ENCODE data around the gene BEGAIN.

GRCh38 chr14:100502622-100503220 lies 84.5 kb downstream of the BEGAIN start:
- no peak for TF ChIP-seq POLR2AphosphoS5 (IDR thresholded peaks at IDR 0.05)
- TF ChIP-seq, protein P1, sequence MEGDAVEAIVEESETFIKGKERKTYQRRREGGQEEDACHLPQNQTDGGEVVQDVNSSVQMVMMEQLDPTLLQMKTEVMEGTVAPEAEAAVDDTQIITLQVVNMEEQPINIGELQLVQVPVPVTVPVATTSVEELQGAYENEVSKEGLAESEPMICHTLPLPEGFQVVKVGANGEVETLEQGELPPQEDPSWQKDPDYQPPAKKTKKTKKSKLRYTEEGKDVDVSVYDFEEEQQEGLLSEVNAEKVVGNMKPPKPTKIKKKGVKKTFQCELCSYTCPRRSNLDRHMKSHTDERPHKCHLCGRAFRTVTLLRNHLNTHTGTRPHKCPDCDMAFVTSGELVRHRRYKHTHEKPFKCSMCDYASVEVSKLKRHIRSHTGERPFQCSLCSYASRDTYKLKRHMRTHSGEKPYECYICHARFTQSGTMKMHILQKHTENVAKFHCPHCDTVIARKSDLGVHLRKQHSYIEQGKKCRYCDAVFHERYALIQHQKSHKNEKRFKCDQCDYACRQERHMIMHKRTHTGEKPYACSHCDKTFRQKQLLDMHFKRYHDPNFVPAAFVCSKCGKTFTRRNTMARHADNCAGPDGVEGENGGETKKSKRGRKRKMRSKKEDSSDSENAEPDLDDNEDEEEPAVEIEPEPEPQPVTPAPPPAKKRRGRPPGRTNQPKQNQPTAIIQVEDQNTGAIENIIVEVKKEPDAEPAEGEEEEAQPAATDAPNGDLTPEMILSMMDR (IDR thresholded peaks at IDR 0.05 in 8 of 11, conservative IDR thresholded peaks at IDR 0.05 in 3 of 11) = no peak
- no peak for TF ChIP-seq POLR2A (IDR thresholded peaks at IDR 0.05)

Measured in spleen (tissue), 7 donors.